GM15510 (cell line): Measurements from ENCODE around the gene TBC1D8.

ENCODE experiments used
- POLR2A ChIP-seq: IDR thresholded peaks from 3 replicates; pipeline ENCODE4 v1.6.1; 2011; ENCODE audit warnings: borderline replicate concordance; ENCODE audit not compliant: insufficient read length; ENCODE audit errors: extremely low read depth

The TBC1D8 gene

DNA sequence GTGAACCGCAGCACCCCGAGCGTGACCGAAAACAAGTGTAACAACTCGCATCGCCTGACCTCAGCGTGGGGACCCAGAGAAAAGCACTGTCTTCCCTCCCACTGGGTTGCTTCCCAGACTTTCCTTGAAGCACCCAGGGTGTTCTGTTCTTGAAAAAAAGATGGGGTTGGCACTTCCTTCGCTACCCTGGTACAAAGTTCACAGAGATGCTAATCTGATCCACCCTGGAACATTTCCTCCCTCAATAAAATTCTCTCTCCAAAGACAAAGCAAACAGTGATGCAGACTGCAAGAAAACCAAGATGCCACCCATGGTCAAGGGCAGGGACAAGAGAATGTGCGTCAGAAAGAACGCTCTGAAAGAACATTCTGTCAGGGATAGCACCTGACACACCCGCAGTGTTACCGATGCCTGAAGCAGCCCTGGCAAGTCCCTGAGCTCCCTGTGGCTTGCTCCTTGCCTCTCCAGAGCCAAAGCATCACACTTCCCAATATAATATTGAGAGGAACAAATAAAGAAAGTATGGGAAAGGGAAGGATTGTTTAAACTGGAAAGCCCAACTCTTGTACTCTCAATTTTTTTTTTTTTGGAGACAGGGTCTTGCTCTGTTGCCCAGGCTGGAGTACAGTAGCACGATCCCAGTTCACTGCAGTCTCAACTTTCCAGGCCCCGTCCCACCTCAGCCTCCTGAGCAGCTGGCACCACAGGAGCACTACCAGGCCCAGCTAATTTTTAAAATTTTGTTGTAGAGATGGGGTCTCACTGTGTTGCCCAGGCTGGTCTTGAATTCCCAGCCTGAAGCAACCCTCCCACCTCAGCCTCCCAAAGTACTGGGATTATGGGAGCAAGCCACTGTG, 70.7 kb downstream of the TBC1D8 start:
- no peak for TF ChIP-seq POLR2A

DNA sequence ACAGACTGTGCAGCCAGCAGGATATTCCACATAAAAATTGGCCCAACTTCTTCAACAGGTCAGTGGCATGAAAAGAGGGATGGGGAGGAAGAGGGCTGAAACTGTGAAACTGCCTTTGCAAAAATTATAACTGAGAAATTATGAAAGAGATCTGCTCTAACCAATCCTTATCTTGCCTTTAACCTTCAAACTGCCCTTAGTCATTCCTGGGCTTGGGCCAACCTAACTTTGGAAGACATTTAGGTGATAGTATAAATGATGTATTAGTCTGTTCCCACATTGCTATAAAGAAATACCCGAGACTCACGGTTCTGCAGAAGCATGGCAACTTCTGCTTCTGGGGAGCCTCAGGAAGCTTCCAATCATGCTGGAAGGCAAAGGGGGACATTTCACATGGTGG, 74.6 kb downstream of the TBC1D8 start:
- TF ChIP-seq POLR2A = no peak

DNA sequence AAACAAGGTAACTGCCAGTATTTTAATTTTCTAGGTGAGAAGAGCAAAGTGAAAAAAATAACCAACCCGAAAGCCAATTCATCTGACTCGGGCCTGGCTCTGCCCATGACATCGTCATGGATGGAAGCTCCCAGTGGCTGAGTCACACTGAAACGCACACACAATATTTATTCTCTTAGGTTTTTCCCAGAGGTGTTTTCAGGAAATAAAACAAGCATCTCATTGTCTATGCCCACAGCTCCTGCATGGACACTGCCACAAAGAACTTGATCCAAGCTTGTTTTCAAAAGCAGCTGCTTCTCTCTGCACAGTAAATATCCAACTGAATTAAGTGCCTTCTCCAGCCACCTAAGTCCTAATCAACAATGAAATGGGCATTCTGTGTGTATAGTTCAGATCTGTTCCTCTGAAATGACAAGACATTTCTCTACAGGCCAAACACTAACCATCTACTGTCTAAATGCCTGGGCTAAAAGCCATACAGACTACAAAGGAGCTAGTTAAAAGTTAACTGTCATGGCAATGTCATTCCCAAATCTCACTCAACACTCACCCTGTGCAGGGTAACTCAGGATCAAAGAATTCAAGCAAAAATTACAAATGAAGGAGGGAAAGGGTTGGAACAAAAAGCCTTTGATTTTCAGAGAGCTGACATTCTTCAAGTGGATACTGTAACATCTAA, 86.2 kb downstream of the TBC1D8 start:
- TF ChIP-seq POLR2A = no peak

DNA sequence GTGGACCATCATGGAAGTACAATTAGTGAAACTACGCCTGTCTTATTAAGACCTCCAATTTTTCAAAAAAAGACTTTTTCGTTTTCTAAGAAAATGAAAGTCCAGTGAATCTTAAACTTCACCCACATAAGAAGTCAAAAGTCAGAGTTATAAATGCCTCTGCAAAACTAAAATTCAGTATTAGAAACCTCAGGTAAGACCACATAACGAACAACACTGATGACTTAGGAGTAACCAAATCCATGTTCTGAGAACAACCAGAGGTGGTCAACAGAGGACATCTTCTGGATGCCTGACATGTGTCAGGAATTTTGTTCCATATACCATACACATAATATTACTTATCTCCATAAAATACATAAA, 86.7 kb downstream of the TBC1D8 start:
- no peak for TF ChIP-seq POLR2A

DNA sequence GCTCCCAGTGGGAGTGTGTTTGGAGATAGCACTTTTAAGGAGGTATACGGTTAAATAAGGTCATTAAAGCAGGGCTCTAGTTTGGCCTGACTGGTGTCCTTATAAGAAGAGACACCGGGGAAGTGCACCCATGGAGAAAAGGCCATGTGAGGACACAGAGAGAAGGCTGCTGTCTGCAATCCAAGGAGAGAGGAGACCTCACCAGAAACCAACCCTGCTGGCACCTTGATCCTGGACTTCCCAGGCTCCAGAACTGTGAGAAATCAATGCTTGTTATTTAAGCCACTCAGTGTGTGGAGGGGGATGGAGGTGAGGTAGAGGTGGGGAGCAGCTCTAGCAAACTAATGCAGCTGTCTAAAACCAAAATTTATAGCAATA, 87.1 kb downstream of the TBC1D8 start:
- TF ChIP-seq POLR2A = no peak

DNA sequence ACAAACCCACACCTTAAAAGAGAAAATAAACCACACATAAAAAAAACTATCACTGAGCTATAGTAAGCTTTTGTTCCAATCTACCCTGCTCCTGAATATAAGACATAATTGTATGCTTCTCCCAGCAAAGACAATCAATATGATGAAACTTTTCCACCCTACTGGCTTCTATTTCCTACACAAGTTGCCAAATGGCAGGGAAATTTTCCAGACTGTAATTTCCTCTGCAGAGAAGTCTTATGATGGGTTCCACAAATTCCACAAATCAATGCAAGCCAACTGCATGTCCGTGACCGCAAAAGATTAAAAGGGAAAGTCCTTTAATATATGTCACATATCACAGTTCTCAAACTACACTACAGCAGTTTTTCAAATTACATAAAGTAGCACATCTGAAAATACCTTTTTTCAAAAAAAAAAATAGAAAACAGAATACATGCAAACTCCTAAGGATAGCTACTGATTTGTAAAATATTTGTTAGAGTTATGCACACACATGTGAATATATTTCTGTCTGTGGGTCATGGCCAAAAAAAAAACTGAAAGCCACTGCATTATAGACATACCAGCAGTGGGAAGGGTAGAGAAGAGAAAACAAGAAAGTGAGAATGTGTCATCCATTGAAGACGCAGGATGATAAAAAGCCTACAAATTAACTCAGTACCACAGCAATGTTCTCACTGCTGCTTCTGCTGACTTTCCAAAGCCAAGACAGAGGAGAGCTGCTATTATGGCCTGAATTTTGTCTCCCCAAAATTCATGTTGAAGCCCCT, 87.6 kb downstream of the TBC1D8 start:
- TF ChIP-seq POLR2A = no peak

DNA sequence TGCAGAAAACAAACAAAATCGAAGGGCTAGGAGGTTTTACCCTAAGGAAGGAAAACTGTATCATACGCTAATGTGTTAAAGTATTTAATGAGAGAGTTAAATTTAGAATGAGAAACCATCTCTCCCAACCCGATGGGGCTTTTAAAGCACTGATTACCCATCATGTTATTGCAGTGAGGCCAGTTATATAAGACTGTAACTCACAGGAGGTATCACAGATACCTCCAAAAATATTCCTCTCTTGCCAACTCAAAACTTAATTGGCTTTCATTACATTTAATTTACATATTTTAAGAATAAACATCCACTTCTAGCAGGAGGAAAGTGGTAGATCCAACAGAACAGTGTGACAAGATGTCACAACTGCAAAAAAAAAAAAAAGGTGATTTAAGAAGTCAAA, 92.8 kb downstream of the TBC1D8 start:
- TF ChIP-seq POLR2A = no peak

DNA sequence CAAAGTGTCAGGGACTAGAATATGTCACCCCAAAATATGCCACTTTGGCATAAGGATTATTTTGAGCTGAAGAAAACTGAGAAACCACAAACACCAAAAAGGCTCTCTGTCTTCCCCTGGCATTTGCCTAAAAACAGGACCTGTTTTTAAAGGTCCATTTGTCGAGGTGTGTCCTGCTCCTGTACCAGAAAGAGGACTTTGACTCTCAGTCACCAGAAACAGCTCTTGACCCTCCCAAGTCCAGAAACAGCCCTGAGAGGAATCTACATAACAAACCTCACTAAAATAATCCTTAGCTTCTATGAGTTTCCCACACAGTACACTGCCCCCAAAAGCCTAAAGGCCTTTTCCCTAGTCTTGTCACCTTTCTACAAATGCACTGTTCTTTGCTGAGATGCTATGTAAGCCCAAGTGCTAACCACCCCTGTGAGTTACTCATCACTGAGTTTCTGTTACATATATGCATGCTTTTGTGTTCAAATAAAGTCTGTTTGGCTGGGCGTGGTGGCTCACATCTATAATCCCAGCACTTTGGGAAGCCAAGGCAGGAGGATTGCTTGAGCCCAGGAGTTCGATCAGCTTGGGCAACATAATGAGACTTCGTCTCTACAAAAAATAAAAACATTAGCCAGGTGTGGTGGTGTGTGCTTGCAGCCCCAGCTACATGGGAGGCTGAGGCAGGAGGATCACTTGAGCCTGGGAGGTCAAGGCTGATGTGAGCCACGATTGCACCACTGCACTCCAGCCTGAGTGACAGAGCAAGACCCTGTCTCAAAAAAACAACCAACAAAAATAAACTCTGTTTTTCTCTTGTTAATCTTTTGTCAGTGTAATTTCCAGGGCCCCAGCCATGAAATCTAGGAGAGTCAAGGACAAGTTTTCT, 93.9 kb downstream of the TBC1D8 start:
- TF ChIP-seq POLR2A = no peak

DNA sequence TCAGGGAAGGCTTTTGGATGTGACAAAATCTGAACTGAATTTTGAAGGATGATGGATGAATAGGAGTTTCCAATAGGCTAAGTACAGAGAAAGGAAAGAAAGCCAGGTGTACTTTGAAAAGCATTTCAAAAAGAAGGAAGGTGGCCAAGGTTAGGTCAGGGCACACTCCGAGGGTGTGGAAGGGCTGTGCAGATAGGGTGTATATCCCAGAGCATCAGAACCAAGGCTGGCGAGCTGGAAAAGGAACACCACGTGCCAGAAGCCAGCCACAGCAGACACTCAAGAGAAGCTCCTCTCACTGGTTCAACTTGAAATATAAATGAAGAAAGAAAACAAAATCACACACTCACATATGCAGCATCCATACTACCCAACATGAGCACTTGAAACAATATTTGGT, 98.1 kb downstream of the TBC1D8 start:
- no peak for TF ChIP-seq POLR2A

DNA sequence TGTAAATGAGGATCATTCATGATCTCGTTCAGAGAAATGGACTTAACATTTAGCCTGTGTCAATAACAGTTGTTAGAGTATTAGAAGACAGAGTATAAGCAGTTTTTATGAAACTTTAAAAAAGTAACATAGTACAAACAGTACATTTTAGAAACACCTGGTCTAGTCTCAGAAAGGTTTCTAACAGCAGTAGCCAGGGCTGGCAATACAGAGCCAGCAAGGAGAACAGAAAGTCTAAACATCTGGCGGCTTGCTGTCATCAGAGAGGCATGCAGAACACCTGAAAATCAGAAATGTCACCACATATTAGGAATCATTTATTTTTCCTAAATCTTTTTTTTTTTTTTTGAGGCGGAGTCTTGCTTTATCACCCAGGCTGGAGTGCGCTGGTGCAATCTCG, 99.0 kb downstream of the TBC1D8 start:
- TF ChIP-seq POLR2A = no peak

DNA sequence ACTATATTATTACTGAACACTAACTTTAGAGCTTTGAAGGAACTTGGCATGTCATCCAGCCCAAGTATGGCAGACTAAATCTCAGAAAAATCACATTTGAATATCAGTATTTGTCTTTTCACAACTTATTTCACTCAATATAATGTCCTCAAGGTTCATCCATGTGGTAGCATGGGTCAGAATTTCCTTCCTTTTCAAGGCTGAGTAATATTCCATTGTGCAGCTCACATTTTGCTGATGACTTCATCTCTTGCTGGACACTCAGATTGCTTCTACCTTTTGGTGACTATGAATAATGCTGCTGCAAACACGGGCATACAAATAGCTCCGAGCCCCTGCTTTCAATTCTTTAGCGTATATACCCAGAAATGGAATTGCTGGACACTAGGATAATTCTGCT, 102.4 kb downstream of the TBC1D8 start:
- no peak for TF ChIP-seq POLR2A

DNA sequence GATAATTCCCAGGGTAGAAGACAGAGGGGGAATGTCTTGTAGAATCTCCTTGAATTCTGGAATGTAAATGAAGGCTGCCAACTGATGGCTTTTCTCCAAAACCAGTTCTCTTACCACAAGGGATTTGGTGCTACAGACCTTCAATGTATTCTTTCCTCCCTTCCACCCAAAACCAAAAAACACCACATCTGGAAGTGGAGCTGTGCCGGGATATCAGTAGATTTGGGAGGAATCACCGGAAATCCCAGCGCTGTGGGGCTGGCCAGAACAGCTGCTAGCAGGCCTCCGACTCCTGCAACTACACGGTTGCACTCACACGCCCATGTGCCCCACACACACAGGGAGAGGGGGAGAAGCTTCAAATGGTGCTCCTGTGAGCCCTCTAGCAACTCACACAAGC, 103.4 kb downstream of the TBC1D8 start:
- TF ChIP-seq POLR2A = no peak

DNA sequence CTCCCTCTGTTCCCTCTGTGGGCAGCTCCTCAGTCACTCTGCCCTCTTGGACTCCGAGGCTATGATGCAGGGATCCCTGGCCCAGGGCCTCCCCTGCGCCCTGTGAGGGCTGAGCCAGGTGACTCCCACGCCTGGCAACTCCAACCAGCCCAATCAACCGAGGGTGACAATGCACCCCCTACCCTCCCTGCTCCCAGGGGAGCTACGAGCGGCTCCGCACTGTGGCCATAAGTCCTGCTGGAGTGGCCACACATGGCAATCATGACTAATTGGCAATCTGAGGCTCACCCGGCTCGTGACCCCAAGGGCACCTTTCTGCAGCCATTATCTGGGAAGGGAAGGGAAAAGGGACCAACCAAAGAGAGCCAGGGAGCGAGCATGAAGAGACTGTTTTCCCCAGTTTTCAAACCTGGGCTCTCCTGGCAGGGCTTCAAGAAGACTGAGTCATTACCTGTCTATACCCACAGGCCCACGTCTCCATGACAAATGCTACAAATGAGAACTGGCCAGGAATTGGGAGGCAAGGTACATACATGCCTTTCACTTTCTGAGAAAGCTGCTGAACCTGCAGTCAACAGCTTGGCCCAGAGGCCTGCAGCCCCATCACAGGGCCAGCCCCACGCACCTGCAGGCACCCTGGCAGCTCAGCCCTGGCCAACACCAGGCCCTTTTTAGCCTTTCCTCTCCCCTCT, 104.0 kb downstream of the TBC1D8 start:
- TF ChIP-seq POLR2A = no peak

DNA sequence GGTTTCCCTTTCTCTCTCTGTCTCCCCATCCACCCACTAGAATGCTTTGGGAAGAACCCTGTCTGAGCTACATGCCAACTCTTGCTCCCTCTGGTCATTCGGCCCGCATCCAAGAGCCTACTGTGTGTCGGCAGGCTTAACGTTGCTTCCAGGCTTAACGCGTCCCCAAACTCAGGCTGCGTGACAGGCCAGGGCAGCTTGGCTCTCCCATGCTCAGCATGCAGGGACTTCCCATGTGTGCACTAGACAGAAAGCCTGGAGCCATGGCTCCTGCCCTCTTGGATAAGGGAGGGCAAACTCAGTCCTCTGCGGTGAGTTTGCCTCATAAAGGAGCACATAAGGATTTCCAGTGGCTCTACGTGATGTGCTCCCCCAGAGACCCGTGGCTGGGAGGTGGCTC, 105.9 kb downstream of the TBC1D8 start:
- no peak for TF ChIP-seq POLR2A
